ENCODE results near the gene FMR1. TPM values are rescaled to one million over a fixed set of nuclear protein-coding genes. Genes with fewer than 3 reads are reported as not detected.

Gene FMR1
- total RNA-seq, 1 experiment from 2014 or later: 50.9 TPM

Other genes starting within 250 kb of the FMR1 start
- gene FMR1NB, start 69.4 kb downstream of the FMR1 start, total RNA-seq (2014; rRNA removed; shearing (Covaris generic)): not detected in 2 replicates